ENCODE measurements around the gene PTCH1.

The PTCH1 gene

DNA sequence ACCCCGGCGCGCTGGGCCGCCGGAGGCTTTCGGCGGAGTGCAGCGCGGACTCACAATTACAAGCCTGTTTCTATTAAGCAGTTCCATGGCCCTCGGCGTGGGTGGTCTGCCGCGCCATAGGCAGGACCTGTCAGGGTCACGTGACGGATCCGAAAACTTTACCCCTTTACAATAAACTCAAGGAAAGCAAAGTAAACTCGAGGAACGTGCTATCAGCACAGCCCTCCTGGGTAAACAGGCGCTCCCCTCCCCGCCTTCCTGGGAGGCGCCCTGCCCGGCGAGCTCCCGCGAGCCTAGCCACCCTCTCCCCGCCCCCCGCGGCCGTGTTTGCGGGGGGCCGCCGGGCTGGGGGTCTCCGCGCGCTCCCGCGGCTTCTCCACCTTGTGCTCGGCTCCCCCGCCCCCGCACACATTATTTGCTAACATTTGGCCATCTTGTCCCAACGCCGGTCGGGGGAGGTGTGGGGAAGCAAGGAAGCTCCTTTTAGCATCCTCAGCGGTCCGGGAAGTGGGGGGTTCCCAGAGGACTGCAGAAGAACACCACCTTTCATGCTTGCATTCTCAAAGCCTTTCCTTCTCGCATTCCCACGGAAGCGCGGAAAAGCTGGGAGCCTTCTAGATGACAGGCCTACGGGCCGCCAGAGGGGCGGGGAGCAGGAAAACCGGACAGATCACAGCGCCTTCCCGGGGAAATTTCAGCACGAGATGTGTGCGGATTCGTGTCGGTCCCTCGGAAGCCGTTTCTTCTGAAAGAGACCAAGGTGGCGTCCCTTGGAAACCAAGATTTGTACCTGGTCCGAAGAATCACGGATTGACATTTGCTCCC, at the start of gene PTCH1:
Gene PTCH1, minus strand, starts transcription at position 238 of the 825 bp plus-strand sequence.
- DNase-seq: no peak

DNA sequence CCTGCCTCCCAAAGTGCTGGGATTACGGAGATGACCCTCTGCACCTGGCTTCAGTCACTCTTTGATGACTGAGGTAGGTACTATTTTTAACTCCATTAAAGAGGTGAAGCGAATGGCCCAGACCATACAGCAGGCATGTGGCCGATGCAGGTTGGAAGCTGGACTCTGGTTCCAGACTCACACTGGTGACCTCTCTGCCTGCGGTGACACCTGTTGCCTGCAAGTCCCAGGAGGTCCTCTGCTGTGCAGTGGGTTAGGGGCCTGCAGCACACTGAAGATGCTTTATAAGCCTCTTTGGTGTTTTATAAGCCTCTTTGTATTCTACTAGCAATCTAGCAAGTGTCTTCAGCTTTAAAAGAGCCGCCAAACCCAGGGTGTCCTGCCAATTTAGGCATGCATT, 49.2 kb upstream of the PTCH1 start:
- DNase-seq: no peak

DNA sequence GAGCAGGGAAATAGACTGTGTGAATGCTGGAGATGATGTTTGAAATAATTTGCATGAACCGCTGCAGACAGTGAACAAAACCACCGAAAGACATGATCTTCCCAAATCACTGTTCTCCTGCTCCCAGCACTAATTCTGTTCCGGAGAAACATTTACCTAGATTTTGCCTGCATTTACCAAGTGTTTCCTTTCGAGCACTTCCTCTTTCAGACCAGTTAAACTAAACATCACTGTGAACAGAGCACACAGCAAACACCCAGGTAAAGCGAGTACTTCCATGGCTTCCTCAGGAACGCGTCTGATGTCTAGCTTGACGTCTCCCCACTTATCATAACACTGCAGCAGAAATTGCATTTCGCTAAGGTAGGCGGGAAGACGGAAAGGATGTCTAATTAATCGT, 45.1 kb upstream of the PTCH1 start:
- DNase-seq: no peak

DNA sequence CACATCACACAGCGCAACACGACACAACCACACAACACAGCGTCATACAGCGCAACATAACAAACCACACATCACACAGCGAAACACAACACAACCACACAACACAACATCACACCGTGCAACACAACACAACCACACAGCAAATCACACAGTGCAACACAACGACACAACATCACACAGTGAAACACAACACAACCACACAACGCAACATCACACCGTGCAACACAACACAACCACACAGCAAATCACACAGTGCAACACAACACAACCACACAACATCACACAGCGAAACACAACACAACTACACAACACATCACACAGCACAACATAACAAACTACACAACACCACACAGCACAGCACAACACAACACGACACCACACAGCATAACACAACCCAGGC, 40.4 kb upstream of the PTCH1 start:
- no peak for DNase-seq

DNA sequence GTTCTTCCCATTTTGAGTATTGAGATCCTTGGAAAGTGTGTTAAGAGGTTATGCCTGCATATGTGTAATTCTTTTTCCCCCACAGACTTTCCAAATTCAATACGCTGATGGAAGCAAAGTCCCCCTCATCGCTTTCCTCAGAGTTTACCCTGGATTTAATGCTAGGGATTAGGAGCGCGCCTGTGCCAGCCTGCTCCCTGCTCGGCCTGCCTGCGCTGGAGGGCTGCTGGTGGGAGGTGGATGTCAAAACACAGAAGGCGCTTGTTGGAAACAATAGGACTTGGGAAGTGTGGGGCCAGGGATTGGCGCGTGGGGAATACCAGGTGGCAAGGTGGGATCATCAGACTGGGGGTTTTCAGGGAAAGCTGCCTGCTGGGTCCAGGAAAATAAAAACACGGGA, 39.8 kb upstream of the PTCH1 start:
- no peak for DNase-seq

DNA sequence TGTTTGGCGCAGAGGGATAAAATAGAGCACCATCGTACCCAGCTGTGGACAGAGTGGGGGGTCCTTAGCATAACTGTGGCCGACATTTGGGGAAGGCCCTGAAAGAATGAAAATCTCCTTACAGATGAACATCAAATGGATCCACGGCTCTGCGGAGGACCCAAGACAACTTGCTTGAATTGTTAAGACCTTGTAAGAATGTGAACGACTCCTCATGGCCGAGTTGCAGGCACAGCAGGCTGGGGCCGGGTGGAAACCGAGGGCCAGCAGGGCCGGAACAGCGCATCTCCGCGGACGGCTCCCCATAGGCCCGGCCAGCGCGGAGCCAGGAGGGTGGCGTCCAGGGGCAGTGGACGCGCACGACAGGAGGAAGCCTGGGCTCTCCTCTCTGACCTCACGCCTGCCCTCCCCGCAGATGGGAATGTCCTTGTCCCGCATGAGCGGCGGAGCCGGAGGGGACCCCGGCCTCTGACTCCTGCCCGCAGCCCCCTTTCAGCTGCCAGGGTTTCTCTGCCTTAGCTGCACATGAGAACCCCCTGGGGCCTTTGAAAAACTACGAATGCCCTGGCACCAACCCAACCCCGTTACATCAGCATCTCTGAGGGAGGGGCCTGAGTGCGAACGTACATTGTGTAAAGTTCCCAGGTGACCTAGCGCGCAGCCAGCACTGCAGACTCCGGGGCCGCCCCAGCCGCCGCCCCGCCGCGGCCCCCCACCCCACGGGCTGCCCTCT, 36.2 kb upstream of the PTCH1 start:
- no peak for DNase-seq

DNA sequence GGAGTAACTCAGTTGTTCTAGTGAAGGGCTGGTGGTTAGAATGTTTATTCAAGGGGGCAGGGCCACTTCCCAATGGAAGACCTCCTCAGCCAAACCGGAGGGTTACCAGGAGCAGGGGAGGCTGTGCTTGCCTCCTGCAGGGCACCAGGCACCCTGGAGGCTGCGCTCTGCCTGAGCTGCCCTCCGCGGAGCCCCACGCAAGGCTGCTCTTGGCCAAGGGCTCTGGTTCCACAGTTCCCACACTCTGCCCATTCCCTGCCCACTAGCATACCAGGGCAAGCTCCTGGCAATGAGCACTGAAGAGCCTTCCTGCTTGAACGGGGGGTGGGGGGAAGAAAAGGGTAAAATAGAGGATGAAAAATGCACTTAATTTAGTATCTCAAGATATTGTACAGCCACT, 35.5 kb upstream of the PTCH1 start:
- no peak for DNase-seq

DNA sequence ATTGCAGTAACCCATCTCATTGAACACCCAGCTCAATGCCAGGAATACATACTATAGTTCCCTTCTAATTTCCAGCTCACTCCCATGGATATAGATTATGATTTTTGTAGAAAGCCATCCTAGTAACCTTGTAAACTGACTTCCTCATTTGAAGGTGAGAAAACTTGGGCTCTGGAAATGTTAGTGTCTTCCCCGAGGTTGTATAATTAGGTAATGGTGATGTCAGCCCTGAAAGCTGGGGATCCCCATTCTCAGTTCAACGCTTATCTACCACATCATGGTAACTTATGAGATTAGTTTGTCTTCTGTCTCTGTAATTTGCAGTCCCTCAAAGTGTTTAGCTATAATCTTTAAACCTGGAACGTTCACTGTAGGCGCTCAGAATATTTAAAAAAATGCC, 34.6 kb upstream of the PTCH1 start:
- no peak for DNase-seq

DNA sequence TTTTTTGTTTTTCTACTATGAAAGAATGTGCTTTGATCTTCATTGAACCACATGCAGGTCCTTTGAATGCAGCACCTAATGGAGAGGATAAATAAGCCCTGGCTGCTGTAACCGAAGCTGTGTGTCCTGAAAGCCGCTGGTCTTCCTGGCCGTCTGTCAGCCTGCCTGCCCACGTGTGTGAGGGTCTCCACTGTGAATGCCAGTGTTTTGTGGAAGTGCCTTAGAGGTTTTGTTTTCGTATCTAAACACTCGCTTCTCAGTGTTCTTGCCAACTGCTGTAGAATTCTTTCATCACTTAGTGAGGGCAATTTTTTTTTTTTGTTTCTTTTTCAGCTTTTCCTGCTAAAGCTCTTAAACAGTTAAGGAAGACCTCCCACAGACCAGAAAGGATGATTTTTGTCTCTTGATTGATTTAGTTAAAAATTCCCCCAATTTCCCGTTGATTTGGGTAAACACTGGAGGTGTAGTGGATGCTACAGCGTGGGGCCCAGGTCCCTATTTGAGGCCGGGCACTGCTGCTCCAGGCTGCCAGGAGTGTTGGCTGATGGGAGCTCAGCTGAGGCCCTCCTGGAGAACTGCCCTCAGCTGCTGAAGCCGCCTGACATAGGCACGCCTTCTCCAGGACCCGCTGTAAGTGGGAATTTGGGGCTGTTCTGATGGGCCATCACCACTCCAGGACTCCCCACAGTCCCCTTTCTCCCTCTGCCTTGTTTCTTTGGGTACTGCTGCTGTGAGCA, 29.2 kb upstream of the PTCH1 start:
- DNase-seq: no peak

DNA sequence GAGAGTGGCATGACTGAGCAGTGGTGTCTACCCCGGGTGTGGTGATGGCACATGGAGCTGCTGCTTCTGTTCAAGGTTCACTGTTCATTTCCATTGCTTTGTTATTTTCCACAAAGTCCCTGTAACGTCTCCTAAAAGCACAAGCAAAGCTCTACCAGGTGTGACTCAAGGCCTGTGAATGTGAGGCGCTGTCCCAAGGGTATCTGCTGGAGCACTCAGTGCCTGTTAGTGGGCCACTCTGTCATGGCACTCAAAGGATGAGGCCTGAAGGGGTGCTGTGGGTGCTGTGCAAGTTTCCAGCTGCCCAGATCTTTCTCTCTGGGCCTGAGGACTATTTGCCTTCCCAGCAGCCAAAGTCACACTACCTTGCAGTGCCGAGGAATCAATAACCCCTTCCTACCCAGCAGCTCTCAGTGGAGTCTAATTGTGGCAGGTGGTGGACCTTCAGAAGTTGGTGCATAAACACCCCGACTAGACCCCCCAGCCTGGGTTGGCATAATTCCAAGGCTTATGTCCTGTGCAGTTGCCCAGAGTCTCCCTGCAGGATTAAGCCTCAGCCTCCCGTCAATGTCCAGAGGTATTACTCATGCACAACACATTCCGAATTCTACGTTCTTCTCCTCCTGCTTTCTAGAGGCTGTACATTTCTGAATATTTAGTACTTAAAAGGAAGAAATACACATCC, 17.4 kb upstream of the PTCH1 start:
- DNase-seq: no peak

DNA sequence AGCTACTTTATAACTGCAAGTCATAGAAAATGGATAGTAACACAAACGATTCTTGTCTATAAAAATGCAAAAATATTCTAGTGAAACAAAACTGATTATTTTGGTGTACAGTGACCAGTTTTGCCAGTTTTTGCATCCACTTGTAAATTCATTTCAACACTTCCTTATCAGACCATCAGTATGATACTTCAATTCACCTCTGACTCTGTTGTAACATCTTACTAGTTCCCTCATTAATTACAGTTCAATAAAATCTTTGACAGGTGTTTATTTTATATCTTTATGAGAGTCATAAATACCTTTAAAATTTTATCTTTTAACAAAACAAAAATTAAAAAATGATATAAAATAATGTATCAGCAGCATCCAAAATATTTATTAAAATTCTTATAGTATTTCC, 13.1 kb upstream of the PTCH1 start:
- DNase-seq: no peak

DNA sequence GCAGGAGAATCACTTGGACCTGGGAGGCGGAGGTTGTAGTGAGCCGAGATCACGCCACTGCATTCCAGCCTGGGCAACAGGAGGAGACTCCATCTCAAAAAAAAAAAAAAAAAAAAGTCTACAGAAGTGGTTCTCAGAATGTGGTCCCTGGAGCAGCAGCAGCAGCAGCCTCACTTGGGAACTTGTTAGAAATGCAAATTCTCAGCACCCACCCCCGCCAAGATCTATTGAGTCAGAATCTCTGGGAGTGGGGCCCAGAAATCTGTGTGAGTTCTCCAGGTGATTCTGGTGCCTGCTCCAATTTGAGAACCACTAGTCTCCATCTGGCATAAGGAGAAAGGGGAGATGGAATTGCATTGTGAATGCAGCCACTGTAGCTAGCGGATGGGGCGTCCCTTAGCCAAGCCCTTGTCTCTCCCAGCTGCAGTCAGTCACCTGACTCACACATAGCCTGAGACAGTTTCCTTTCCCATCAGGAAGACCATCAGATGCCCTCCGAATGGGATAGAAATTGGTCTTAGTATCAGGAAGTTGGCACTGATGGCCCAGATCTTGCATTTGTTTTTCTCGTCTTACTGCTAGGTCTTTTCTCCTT, 12.2 kb upstream of the PTCH1 start:
- no peak for DNase-seq

DNA sequence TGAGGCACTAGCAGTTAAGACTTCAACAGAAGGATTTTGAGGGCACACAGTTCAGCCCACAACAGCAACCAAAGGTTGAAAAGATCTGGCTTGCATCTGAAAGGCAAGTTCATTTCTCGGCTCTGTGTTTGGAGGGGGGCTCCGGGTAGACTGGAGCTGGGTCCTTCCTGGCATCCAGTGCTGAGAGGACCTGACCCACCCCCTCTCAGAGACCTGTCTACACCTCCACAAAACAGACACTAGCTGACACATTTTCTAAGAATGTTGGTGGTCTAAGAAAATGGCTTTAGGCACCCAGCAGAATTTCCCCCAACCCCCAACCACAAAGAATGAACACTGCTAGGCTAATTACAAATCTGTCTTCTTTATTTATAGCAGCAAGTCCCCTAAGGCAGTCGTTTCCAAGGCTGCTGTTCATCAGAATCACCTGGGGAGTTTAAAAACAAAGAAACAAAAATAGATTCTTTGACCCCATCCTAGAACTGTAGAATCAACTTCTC, 6.2 kb upstream of the PTCH1 start:
- DNase-seq: no peak

DNA sequence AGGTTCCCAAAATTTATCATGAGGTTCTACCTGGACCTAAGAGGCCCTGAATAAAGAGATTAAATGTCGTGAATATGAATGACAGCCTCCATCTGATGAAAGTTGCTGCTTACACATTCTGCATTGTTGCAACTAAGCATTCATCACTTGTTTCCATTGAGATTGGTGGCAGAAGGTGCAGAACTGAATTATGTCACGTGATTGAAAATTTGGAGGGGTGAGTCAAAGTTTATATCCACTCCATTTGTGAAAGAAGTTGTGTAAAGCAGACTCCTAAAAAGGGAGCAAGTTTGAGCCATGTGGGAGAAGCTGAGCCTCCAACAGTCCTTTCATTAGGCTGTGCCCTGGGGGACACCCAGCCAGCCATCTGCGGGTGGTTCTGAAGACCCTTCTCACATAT, 4.9 kb upstream of the PTCH1 start:
- no peak for DNase-seq

DNA sequence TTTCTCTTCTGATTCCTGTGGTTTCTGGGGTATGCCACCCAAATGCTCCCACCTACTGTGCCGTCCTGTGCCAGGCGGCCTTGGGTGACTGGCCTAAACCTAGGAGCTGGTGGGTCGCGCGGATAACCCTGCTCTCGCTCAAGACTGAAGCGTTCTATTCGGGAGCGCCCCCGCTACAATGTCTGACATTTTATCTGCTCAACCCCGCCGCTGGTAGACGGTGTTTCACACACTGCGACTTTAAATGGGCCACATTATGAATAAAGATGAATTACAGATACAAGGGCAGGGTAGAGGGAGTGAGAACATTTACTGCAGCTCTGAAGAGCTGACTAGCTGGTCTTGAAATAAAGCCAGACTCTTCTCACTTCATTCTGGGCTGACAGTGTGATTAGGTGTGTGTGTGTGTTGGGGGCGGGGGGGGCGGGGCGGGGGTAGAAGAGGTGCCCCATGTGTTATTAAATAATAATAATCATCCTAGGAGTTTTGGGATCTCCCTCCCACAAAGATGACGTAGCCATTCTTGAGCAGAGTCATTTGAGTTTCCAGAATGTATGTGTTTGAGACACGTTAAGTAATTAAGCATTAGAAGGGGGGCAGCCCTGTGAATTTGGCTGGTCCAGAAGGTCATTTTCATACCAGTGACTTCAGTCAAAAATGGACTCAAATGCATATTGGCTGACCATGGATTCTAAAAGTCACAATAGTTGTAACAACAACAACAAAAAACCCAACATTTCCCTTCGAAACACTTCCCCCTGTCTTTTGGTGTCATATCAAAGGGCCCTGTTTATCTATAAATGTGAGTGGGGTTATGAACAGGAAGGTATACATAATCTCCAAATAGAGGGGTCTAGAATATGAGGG, 1.0 kb upstream of the PTCH1 start:
- DNase-seq: no peak

DNA sequence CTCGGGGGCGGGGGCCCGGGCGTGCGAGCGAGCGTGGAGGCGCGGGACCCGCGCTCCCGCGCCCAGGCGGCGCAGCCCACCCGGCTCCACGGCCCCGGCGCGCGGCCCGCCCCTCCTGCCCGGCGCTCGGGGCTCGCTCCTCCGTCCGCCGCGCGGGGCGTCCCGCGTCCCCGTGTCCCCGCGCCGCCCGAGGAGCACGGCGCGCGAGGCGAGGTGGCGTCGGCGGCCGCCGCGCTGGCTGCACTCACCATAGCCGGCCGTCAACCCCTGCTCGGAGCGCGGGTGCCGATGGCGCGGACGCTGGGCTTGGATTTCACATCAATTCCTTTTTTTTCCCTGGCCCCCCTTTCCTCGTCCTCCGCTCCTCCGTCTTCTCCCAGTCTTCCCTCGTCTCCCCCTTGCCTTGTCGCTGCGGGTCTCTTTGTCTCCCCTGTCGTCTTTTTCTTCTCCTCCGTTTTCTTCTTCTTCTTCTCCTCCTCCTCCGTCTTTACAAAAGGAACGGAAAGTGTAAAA, 494 bp downstream of the PTCH1 start:
- DNase-seq: no peak

DNA sequence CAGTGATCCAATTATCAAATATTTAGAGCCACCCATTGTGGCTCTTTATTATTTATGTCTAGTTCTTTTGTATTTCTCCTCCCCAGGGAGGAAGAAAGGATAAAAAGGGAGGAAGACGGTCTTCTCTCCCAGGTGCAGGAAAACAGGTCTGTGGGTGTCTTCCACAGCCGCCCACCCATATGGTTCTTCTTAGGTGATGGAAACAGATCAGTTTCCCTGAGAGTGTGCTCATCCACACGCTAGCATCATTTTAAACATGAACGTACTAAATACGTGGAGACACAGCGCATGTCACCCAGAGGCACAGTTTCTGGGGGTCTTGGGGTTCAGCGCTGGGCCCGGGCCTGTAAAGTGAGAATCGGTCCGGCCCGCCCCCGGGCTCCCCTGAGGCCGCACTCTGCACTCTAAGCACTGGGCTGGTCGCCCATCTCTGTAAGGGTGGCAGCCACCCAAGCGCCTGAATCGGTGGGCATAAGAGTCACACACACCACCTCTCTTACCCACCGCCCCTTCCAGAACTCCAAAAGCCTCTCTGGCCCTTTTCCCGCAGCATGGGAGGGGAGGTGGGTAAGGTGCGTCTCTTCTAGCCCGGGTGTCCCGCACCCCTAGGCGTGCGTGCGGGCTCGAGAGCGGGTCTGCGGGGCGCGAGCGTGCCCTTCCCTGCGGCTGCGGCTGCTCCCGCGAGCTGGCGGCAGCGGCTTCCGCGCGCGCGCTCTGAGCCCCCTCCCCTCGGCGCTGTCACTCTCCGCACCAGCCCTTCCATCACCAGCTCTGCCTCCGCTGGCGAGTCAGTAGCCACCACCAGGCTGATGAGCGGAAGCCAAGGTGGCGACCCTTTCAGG, 1.3 kb downstream of the PTCH1 start:
- DNase-seq: no peak

DNA sequence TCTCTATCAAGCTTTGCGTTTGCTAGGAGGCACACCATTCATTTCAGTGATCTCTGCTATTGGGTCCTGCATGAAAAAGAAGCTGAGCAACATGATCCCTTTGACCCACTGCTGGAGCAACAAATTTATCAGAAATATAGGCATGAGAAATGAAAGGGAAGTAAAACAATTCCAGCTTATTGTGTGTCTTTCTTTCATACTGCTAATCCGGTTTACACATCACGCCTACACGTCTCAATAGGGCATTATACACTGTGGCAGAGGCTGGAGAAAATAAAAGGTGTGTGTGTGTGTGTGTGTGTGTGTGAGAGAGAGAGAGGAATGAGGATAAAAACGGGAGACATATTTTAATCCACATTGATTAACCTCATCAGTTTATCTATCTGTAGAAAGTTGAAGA, 2.4 kb downstream of the PTCH1 start:
- no peak for DNase-seq

DNA sequence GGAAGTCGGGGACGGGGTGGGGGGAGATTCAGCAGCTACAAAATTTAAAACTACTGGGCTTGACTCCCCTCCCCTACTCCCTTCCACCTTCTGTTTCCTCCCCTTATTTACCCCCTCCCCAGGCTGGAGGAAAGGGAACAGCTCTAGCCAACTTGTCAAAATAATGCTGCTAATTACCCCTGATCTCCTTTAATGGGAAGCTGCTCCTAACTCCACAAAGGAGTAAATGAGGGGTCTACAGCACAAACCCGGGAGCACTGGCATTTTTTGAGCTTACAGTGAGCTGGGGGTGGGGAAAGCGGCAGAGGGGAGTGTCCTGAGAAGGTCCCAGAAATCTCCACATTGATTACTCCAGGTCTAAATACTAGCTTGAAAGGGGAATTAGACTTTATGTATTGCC, 3.1 kb downstream of the PTCH1 start:
- no peak for DNase-seq

DNA sequence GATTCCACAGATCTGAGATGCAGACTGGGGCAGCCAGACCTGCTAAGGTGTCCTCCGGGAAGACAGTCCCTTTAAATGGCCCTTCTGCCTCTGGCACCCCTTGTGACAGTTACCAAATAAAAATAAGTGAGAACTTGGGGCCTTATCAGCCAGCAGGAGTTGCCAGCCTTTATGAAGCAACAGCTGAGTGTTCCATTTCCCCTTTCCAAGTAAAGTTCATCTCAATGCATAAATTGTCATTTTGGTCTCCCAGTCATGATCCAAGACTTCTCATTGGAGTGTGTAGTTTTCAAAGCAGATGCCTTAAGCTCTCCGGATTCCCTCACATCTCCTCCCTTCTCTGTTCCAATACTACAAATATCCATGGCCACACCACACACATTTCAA, 4.1 kb downstream of the PTCH1 start:
- DNase-seq: no peak
